Epithelial cell of esophagus (primary cell): ENCODE data around the gene P4HTM.

Experiments used
- DNase-seq: peaks from one replicate; pipeline ENCODE4 v3.0.0; 2010; ENCODE audit warnings: low read depth
- H3K4me3 ChIP-seq: 2 replicates; pipeline ENCODE4 v1.5.1; 2011; ENCODE audit warnings: mild to moderate bottlenecking, low read length, control low read depth
- TF ChIP-seq, protein P1 (sequence below): IDR thresholded peaks from 2 replicates; pipeline ENCODE4 v1.5.1; 2011; ENCODE audit warnings: low read depth, mild to moderate bottlenecking, low read length, control low read depth, inconsistent platforms; ENCODE audit not compliant: insufficient read depth; ENCODE audit errors: missing control alignments

P4HTM gene

DNA sequence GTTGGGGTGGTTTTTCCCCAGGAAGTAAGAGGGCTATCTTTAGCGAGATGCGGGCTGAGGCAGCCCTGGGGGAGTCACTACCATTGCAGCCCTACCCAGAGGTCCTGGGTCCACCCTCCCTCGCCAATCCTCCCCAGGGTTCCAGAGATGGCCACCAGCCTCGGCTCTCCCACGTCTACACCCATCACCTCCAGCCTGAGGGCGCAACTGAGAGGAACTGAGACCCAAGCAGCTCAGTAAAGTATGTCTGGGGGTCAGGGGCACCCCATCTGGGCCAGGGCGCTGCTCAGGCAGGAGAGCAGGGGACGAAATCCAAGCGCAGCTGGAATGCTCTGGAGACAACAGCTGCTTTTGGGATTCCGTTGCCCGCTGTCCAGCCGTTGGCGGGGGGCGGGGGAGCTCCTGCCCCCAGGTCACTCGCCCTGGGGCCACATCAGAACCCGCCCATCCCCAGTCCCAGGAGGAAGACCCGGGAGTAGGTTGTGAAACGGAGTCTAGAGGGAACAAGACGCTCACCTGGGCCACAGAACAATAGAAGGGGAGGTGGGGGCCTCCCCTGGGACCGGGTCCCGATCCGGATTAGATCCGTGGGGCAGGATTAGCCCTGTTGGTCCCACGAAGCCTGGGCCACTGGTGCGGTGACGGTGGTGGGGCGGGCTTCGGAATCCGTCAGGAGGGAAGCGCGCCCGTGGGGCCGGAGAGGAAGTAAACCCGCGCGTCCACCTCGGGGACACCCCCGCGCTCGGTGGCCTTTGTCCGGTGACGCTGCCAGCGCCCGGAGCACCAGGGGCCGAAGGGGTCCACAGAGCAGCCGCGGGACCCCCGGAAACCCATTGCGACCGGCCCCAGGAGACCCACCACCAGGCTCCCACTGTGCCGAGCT is 30.5 kb downstream of the P4HTM start:
- TF ChIP-seq, protein P1, sequence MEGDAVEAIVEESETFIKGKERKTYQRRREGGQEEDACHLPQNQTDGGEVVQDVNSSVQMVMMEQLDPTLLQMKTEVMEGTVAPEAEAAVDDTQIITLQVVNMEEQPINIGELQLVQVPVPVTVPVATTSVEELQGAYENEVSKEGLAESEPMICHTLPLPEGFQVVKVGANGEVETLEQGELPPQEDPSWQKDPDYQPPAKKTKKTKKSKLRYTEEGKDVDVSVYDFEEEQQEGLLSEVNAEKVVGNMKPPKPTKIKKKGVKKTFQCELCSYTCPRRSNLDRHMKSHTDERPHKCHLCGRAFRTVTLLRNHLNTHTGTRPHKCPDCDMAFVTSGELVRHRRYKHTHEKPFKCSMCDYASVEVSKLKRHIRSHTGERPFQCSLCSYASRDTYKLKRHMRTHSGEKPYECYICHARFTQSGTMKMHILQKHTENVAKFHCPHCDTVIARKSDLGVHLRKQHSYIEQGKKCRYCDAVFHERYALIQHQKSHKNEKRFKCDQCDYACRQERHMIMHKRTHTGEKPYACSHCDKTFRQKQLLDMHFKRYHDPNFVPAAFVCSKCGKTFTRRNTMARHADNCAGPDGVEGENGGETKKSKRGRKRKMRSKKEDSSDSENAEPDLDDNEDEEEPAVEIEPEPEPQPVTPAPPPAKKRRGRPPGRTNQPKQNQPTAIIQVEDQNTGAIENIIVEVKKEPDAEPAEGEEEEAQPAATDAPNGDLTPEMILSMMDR = no peak
- peak overlapping the region; percentile 85 for H3K4me3 ChIP-seq
- DNase-seq = no peak

GRCh38 chr3:49021213-49021812 is 31.3 kb downstream of the P4HTM start:
- DNase-seq = peak; percentile 98
- H3K4me3 ChIP-seq = peak overlapping the region; percentile 85

GRCh38 chr3:49021813-49022687 is 32.0 kb downstream of the P4HTM start, which contains the start of gene NDUFAF3:
TSS of gene NDUFAF3 (plus strand) at chr3:49022121. CDS start at chr3:49022145, 24 bp downstream.
- TF ChIP-seq, protein P1 = peak; percentile 72
- peak within 1 kb of the TSS; percentile 85 for H3K4me3 ChIP-seq
- DNase-seq = peak; percentile 96

More at GRCh38 chr3:49021213-49021812, 31.3 kb downstream of the P4HTM start:
- TF ChIP-seq, protein P1 = no peak

DNA sequence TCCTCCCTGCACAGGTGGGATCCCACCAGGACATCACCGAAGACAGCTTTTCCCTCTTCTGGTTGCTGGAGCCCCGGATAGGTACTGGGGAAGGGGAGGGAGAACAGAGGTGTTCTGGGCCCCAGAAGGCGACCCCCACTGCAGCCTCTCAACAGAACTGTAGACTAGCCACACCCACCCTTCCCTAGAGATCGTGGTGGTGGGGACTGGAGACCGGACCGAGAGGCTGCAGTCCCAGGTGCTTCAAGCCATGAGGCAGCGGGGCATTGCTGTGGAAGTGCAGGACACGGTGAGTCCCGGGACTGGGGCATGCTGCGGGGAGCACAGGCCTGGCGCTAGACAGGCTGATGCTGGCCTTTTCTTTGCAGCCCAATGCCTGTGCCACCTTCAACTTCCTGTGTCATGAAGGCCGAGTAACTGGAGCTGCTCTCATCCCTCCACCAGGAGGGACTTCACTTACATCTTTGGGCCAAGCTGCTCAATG is 32.7 kb downstream of the P4HTM start:
- H3K4me3 ChIP-seq = peak overlapping the region; percentile 85
- DNase-seq = no peak
- TF ChIP-seq, protein P1 = no peak

GRCh38 chr3:49023775-49024174 is 33.7 kb downstream of the P4HTM start:
- TF ChIP-seq, protein P1 = no peak
- no peak for DNase-seq
- no peak overlapping the region for H3K4me3 ChIP-seq

- no peak overlapping the region for H3K4me3 ChIP-seq
- TF ChIP-seq, protein P1 = no peak
- no peak for DNase-seq
Observed at GRCh38 chr3:49024449-49024848, 34.4 kb downstream of the P4HTM start.
